ENCODE data around the gene NFATC1.

DNA sequence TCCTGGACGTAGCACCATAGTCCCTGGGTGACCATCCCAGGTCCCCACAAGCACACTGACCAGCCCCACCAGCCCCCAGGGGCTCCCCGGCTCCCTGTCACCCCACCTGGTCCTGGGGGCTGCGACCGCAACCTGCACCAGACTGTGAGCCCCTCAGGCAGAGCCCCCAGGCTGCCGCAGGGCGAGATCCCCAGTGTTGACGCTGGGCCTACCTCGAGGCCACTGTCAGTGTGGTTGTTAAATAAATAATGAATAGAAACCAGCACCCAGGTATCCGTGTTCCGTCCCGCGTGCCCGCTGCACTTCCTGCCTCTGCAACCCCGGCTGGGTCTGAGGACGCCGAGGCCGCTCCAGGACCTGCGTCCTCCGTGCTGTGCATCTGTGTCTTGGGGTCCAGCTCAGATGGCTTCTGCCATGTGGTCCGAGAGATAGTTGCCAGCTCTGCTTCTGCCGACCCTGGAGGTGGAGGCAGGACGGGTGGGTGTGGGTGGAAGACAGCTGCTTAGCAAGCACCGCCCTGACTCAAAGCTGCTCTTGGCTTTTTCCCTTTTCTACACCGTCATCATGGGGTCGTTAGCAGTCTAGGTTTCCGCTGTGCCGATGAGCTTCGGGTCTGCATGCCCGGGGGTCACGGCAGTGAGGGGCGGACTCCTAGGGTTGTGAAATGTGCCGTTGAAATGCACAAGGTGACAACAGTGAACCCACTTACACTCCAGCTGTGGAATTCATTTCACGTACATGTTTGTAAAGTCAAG, 74.2 kb downstream of the NFATC1 start:
- TF ChIP-seq, protein P1, sequence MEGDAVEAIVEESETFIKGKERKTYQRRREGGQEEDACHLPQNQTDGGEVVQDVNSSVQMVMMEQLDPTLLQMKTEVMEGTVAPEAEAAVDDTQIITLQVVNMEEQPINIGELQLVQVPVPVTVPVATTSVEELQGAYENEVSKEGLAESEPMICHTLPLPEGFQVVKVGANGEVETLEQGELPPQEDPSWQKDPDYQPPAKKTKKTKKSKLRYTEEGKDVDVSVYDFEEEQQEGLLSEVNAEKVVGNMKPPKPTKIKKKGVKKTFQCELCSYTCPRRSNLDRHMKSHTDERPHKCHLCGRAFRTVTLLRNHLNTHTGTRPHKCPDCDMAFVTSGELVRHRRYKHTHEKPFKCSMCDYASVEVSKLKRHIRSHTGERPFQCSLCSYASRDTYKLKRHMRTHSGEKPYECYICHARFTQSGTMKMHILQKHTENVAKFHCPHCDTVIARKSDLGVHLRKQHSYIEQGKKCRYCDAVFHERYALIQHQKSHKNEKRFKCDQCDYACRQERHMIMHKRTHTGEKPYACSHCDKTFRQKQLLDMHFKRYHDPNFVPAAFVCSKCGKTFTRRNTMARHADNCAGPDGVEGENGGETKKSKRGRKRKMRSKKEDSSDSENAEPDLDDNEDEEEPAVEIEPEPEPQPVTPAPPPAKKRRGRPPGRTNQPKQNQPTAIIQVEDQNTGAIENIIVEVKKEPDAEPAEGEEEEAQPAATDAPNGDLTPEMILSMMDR (IDR thresholded peaks at IDR 0.05), result no peak
- no peak for TF ChIP-seq POLR2A (IDR thresholded peaks at IDR 0.05)
